Ovary (tissue), 9 donors: ENCODE measurements around the gene HEXIM2. TPM values are rescaled to one million over a fixed set of nuclear protein-coding genes. Genes with fewer than 3 reads are reported as not detected.

Experiments used
- DNase-seq, 5 donors: peaks; one replicate each; pipeline ENCODE4 v3.0.0-alpha.2; 2019 to 2020
- H3K27ac ChIP-seq, 2 donors: fragments of 200-600 bp; one replicate each; pipeline versions ENCODE4 v1.5.1 to v1.8.0; 2019 to 2022
- H3K27me3 ChIP-seq: fragments of 200-600 bp; one replicate; pipeline ENCODE4 v1.8.0; 2022
- H3K36me3 ChIP-seq: fragments of 200-600 bp; sonication (generic); one replicate; pipeline ENCODE4 v1.5.1; 2019
- H3K4me1 ChIP-seq: one replicate; pipeline ENCODE4 v1.8.1; 2013; ENCODE audit warnings: mild to moderate bottlenecking, moderate library complexity; ENCODE audit not compliant: insufficient read depth
- H3K4me3 ChIP-seq: fragments of 200-600 bp; sonication (generic); one replicate; pipeline ENCODE4 v1.5.1; 2017
- H3K9me3 ChIP-seq, 2 donors: fragments of 200-600 bp in 1 of 2; sonication (generic) in 1 of 2; one replicate each; pipeline versions ENCODE4 v1.5.1 to v1.8.1; 2013 to 2019; ENCODE audit warnings: mild to moderate bottlenecking in 1 of 2, moderate library complexity in 1 of 2
- EP300 ChIP-seq: sonication (generic); formaldehyde crosslinking; IDR thresholded peaks from one replicate; pipeline ENCODE4 v1.6.1; 2017; ENCODE audit warnings: antibody characterized with exemption
- POLR2A ChIP-seq: fragments of 450-650 bp; IDR thresholded peaks from one replicate; pipeline ENCODE4 v1.6.1; 2017; ENCODE audit warnings: antibody characterized with exemption, mild to moderate bottlenecking, moderate library complexity
- WGBS, 3 donors: extraction: QIAGEN DNeasy Blood & Tissue Kit in 1 of 3; methylation state at CpG; one replicate each; pipeline versions ENCODE4 v1.1.5 to v1.1.7; 2013 to 2017; 5-methylcytosine and 5-hydroxymethylcytosine counted together
- intact Hi-C, 4 donors: fragments of 100-400 bp; cut with DNase I; formaldehyde crosslinking; loops; one replicate each; pipeline versions ENCODE4 v1.11.0 to v1.15.1; 2022 to 2023
- polyA plus RNA-seq, 2 donors: library from polyadenylated mRNA; stranded (reverse); fragments of 200-250 nt in 1 of 2; fragments of 350-450 nt in 1 of 2; fragmentation: Illumina TruSeq in 1 of 2; extraction: RNeasy Lipid Tissue Mini Kit (QIAGEN cat#74804) in 1 of 2; gene quantifications; one replicate each; pipeline ENCODE4 v1.2.3, GENCODE V29; 2013 to 2014
- total RNA-seq, 7 donors: library from RNA; depleted of rRNA in 2 of 7; stranded (reverse); fragments of >200 nt in 2 of 7; fragmentation: NEBNext Ultra II Directional in 3 of 7; extraction: Animal tissue kit (Norgen Biotek cat#: 25700) in 3 of 7; gene quantifications; one replicate each; pipeline versions ENCODE4 v1.1.0 to v1.2.4, GENCODE V29; 2016 to 2023
- TF ChIP-seq, protein P1 (sequence below), 3 donors: fragments of 450-650 bp in 2 of 3; fragments of 200-600 bp in 1 of 3; IDR thresholded peaks; one replicate each; pipeline versions ENCODE4 v1.5.1 to v1.8.0; 2016 to 2022; ENCODE audit warnings: antibody characterized with exemption in 3 of 3, mild to moderate bottlenecking in 1 of 3
- donor health status: DM: no; HTN: no; CAD: no; lungs with moderate emphysema.
- donor health status: DM: no; HTN: no; CAD: no.
- donor health status: Bipolar disorder and iron deficiency.
- donor health status: DM: yes; HTN: yes; CAD: no.
- donor health status: DM: no; HTN: no; CAD: no.
- donor health status: DM: yes; HTN: yes; CAD: no.

The HEXIM2 gene
- total and polyA plus RNA-seq, 9 donors = 1.7 to 9.1 (median 5.5) TPM

DNA sequence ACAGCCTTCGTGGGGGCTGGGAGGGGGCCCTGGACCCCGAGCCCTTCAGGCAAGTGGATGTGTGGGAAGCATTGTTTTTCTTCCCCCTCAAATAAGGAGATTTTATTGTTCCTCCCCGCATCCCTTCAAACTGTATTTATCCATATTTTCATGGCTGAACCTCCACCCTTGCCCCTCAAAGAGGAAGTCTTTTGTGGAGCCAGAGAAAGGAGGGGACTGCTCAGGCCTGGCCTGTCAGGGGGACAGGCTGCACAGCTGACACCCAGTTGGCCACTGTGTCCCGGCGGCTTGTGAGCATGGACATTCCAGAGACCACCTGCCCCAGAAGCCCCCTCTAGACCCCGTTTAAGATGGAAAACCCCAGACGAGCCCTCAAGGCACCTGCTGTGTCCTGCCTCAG, 15.9 kb downstream of the HEXIM2 start:
- H3K9me3 ChIP-seq = no peaks in the 10 kb centered on the region
- H3K36me3 ChIP-seq = no peaks in the 10 kb centered on the region
- DNase-seq = no peak
- TF ChIP-seq EP300 (no peak), POLR2A (no peak)
- TF ChIP-seq, protein P1, sequence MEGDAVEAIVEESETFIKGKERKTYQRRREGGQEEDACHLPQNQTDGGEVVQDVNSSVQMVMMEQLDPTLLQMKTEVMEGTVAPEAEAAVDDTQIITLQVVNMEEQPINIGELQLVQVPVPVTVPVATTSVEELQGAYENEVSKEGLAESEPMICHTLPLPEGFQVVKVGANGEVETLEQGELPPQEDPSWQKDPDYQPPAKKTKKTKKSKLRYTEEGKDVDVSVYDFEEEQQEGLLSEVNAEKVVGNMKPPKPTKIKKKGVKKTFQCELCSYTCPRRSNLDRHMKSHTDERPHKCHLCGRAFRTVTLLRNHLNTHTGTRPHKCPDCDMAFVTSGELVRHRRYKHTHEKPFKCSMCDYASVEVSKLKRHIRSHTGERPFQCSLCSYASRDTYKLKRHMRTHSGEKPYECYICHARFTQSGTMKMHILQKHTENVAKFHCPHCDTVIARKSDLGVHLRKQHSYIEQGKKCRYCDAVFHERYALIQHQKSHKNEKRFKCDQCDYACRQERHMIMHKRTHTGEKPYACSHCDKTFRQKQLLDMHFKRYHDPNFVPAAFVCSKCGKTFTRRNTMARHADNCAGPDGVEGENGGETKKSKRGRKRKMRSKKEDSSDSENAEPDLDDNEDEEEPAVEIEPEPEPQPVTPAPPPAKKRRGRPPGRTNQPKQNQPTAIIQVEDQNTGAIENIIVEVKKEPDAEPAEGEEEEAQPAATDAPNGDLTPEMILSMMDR (IDR thresholded peaks at IDR 0.05) = no peak
- intact Hi-C loops = no loop called here
- no peak overlapping the region for H3K4me3 ChIP-seq
- H3K4me1 ChIP-seq = peaks cover 2% of the 10 kb centered on the region
- WGBS, 3 donors = 82 to 92% (median 85%) methylated on average over 7 of the region's 7 CpGs
- no peaks in the 10 kb centered on the region for H3K27me3 ChIP-seq
- H3K27ac ChIP-seq = no peak overlapping the region

DNA sequence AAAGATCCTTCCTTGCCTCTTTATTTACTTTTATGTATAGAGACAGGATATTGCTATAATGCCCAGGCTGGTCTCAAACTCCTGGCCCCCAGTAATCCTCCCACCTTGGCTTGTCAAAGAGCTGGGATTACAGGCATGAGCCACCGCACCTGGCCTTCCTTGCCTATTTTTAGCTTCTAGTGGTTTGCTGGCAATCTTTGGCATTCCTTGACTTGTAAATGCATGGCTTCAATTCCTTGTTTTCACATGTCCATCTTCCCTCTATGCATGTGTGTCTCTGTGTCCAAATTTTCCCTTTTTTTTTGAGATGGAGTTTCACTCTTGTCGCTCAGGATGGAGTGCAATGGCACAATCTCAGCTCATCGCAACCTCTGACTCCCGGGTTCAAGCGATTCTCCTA, 22.5 kb downstream of the HEXIM2 start:
- Histone ChIP-seq H3K36me3 (no peaks in the 10 kb centered on the region), H3K27me3 (no peaks in the 10 kb centered on the region), H3K4me1 (no peaks in the 10 kb centered on the region), H3K4me3 (no peak overlapping the region), H3K27ac (no peak overlapping the region), H3K9me3 (no peaks in the 10 kb centered on the region)
- WGBS, 3 donors = 92 to 93% (median 92%) methylated on average over 5 of the region's 5 CpGs
- TF ChIP-seq, protein P1 (IDR thresholded peaks at IDR 0.05) = no peak
- TF ChIP-seq POLR2A (no peak), EP300 (no peak)
- no peak for DNase-seq
- intact Hi-C loops = no loop called here

DNA sequence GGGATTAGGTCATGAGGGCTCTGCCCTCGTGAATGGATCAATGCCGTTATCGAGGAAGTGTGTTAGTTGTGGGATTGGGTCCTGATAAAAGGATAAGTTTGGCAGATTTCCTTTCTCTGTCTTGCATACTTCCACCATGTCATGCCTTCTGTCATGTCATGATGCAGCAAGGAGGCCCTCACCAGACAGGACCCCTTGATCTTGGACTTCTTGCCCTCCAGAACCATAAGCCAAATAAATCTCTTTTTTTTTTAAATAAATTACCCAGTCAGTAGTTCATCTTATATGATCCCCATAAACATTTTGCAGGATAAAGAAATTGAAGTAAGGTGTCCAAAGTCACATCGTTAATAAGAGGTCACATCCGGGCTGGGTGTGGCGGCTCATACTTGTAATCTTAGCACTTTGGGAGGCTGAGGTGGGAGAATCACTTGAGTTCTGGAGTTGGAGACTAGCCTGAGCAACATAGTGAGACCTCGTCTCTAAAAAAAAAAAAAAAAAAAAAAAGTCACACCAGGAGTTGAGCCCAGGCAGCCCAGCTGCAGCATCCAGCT, 25.2 kb downstream of the HEXIM2 start:
- H3K27me3 ChIP-seq = no peaks in the 10 kb centered on the region
- H3K4me3 ChIP-seq = no peak overlapping the region
- no peak for TF ChIP-seq POLR2A
- TF ChIP-seq, protein P1 (IDR thresholded peaks at IDR 0.05) = no peak
- TF ChIP-seq EP300 = no peak
- DNase-seq = no peak
- no peaks in the 10 kb centered on the region for H3K36me3 ChIP-seq
- no peaks in the 10 kb centered on the region for H3K4me1 ChIP-seq
- no peaks in the 10 kb centered on the region for H3K9me3 ChIP-seq
- WGBS, 3 donors = 71 to 75% (median 72%) methylated on average over 7 of the region's 7 CpGs
- intact Hi-C loops = no loop called here
- H3K27ac ChIP-seq = no peak overlapping the region

DNA sequence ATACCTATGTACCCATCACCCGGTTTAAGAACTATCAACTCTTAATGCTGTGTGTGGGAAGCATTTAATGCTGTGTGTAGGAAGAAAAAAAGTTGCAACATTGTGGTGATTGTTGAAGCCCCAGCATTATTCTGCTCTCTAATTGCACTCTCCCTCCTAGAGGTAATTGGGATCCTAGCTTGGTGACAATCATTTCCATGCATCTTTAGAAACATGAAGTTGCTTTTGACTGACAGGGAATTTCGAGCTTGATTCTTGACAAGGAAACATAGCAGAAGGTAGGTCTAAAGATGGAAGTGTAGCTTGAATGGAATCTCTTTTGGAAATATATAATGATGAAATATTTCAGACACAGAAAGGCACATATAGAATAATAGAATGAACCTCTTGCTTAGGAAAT, 27.3 kb downstream of the HEXIM2 start:
- intact Hi-C loops = no loop called here
- 71 to 85% (median 79%) methylated on average over 2 of the region's 2 CpGs for WGBS, 3 donors
- H3K27ac ChIP-seq = no peak overlapping the region

More for the DNA sequence above, 27.3 kb downstream of the HEXIM2 start:
- H3K27me3 ChIP-seq = no peaks in the 10 kb centered on the region
- TF ChIP-seq POLR2A = no peak
- TF ChIP-seq, protein P1 (IDR thresholded peaks at IDR 0.05) = no peak
- TF ChIP-seq EP300 = no peak
- no peaks in the 10 kb centered on the region for H3K9me3 ChIP-seq
- no peak overlapping the region for H3K4me3 ChIP-seq
- no peaks in the 10 kb centered on the region for H3K4me1 ChIP-seq
- no peaks in the 10 kb centered on the region for H3K36me3 ChIP-seq
- no peak for DNase-seq
